ENCODE results near the gene MYEOV. TPM values are rescaled to one million over a fixed set of nuclear protein-coding genes. Genes with fewer than 3 reads are reported as not detected.
A peak's percentile ranks its signal among the peaks of the same experiment; 100 is the strongest.

The MYEOV gene
- total and polyA plus RNA-seq, 9 of the 15 experiments (the other 6 are each of a cell fraction or from before 2014, with no cell fraction given), result 10.2 to 133 (median 32.2) TPM

DNA sequence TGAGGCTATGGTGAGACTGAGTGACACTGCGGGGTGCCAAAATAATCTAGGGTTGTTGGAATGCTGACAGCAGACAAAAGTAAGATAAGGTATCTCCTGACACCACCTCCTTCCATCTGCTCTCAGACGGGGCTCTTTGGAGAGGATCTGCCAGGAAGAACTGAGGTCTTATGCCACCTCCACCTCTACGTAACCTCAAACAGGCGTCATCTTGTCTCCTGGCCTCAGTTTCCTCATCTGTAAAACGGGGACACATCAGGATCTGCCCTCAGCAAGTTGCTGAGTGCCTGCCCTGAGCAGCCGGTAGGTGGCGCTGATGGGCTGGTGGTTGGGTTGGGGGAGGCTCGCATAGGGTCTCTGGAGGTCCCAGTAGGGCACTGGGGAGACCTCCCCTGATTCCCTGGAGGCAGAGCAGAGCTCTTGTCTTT, 1.7 kb upstream of the MYEOV start (continued):
- TF ChIP-seq, protein P1, sequence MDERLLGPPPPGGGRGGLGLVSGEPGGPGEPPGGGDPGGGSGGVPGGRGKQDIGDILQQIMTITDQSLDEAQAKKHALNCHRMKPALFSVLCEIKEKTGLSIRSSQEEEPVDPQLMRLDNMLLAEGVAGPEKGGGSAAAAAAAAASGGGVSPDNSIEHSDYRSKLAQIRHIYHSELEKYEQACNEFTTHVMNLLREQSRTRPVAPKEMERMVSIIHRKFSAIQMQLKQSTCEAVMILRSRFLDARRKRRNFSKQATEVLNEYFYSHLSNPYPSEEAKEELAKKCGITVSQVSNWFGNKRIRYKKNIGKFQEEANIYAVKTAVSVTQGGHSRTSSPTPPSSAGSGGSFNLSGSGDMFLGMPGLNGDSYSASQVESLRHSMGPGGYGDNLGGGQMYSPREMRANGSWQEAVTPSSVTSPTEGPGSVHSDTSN (CRISPR knock-in tag; IDR thresholded peaks at IDR 0.05; ENCODE audit: low read depth), result no peak
- TF ChIP-seq, protein P1 (tag; conservative IDR thresholded peaks at IDR 0.05; ENCODE audit: low read depth), result 0 out of 2 replicates have a peak, but pooled peaks have one; percentile 12
- no peak for TF ChIP-seq PYGO2 (tag; IDR thresholded peaks at IDR 0.05)
- no peak for TF ChIP-seq TCFL5 (CRISPR knock-in tag; conservative IDR thresholded peaks at IDR 0.05)
- TF ChIP-seq MTA2 (IDR thresholded peaks at IDR 0.05; ENCODE audit: low read depth), result no peak
- TF ChIP-seq RAD21 (CRISPR knock-in tag; conservative IDR thresholded peaks at IDR 0.05 in 1 of 2, IDR thresholded peaks at IDR 0.05 in 1 of 2), result peak; percentile 72 to 90
- no peak for TF ChIP-seq SAFB (IDR thresholded peaks at IDR 0.05; ENCODE audit: borderline replicate concordance, low read depth, low read length)
- peak; percentile 61; the same call in 1 of the 2 replicates for TF ChIP-seq FOXK1 (CRISPR knock-in tag; IDR thresholded peaks at IDR 0.05; ENCODE audit: borderline replicate concordance)
- no peak for TF ChIP-seq XRCC4 (IDR thresholded peaks at IDR 0.05; ENCODE audit: extremely low read depth, insufficient read depth, insufficient read length)
- peak; percentile 90 for TF ChIP-seq HDAC2 (IDR thresholded peaks at IDR 0.05)
- TF ChIP-seq RCOR1 (IDR thresholded peaks at IDR 0.05; ENCODE audit: borderline replicate concordance in 1 of 2, low read depth in 2 of 2, low read length in 2 of 2), result peak; percentile 81 to 96
- TF ChIP-seq, protein P2, sequence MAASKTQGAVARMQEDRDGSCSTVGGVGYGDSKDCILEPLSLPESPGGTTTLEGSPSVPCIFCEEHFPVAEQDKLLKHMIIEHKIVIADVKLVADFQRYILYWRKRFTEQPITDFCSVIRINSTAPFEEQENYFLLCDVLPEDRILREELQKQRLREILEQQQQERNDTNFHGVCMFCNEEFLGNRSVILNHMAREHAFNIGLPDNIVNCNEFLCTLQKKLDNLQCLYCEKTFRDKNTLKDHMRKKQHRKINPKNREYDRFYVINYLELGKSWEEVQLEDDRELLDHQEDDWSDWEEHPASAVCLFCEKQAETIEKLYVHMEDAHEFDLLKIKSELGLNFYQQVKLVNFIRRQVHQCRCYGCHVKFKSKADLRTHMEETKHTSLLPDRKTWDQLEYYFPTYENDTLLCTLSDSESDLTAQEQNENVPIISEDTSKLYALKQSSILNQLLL (CRISPR knock-in tag; IDR thresholded peaks at IDR 0.05; ENCODE audit: borderline replicate concordance), result no peak
- TF ChIP-seq ZNF140 (CRISPR knock-in tag; IDR thresholded peaks at IDR 0.05), result no peak
- TF ChIP-seq PTTG1 (tag; IDR thresholded peaks at IDR 0.05; ENCODE audit: low read depth), result no peak
- TF ChIP-seq HSF4 (CRISPR knock-in tag; IDR thresholded peaks at IDR 0.05; ENCODE audit: borderline replicate concordance), result no peak
- TF ChIP-seq HDAC3 (IDR thresholded peaks at IDR 0.05; ENCODE audit: borderline replicate concordance, partially characterized antibody), result no peak
- no peak for TF ChIP-seq POLR3G (IDR thresholded peaks at IDR 0.05; ENCODE audit: extremely low read depth, insufficient read length, insufficient replicate concordance)
- peak in 1 of 2 experiments; percentile 11; a peak in 1 of 4 replicates for TF ChIP-seq HDAC1 (IDR thresholded peaks at IDR 0.05)
- TF ChIP-seq SP1 (CRISPR knock-in tag; IDR thresholded peaks at IDR 0.05), result peak; percentile 61; the same call in 1 of the 2 replicates
- no peak for TF ChIP-seq ELF2 (CRISPR knock-in tag; IDR thresholded peaks at IDR 0.05)
- TF ChIP-seq MAFK (IDR thresholded peaks at IDR 0.05; ENCODE audit: low read length), result 0 out of 2 replicates have a peak, but pooled peaks have one; percentile 7
- TF ChIP-seq BCOR (IDR thresholded peaks at IDR 0.05), result peak; percentile 98
- peak; percentile 88 to 96 for TF ChIP-seq KDM1A (IDR thresholded peaks at IDR 0.05)
- TF ChIP-seq CBX1 (IDR thresholded peaks at IDR 0.05; ENCODE audit: low read depth), result peak; percentile 98
- no peak for TF ChIP-seq ZNF12 (CRISPR knock-in tag; IDR thresholded peaks at IDR 0.05)
- no peak for TF ChIP-seq RFX1 (IDR thresholded peaks at IDR 0.05)
- TF ChIP-seq CEBPB (tag; IDR thresholded peaks at IDR 0.05), result no peak

Data from K562 (cell line).